ENCODE results near the gene GAGE12F. TPM values are rescaled to one million over a fixed set of nuclear protein-coding genes. Genes with fewer than 3 reads are reported as not detected.

The GAGE12F gene
- total RNA-seq, 2 experiments from 2014 or later = not detected

GRCh38 chrX:49610718-49611310 is 50.2 kb downstream of the GAGE12F start:
- ATAC-seq (no peak), DNase-seq (no peak)
- H3K9me3 Mint-ChIP-seq (ENCODE audit: low read depth) = no peaks in the 10 kb centered on the region
- H3K4me3 Mint-ChIP-seq = no peak overlapping the region
- ChIA-PET POLR2A (no interaction called here), CTCF (no interaction called here)
- intact Hi-C loops (cut with DNase I, micrococcal nuclease) = no loop called here
- no peaks in the 10 kb centered on the region for H3K4me1 Mint-ChIP-seq
- H3K36me3 Mint-ChIP-seq (ENCODE audit: low read depth) = no peaks in the 10 kb centered on the region
- no peaks in the 10 kb centered on the region for H3K27me3 Mint-ChIP-seq
- no peak overlapping the region for H3K27ac Mint-ChIP-seq

Other genes starting within 250 kb of the GAGE12F start
- not detected for gene GAGE12J, start 238.8 kb upstream of the GAGE12F start, total RNA-seq
- not detected for gene GAGE13, start 229.3 kb upstream of the GAGE12F start, total RNA-seq
- gene GAGE12C, start 28.7 kb upstream of the GAGE12F start, total RNA-seq = not detected
- not detected for gene GAGE12D, start 19.1 kb upstream of the GAGE12F start, total RNA-seq
- not detected for gene GAGE12E, start 9.6 kb upstream of the GAGE12F start, total RNA-seq
- gene GAGE12G, start 9.6 kb downstream of the GAGE12F start, total RNA-seq = not detected
- not detected for gene GAGE12H, start 19.1 kb downstream of the GAGE12F start, total RNA-seq
- not detected for gene GAGE2A, start 28.7 kb downstream of the GAGE12F start, total RNA-seq
- not detected for gene GAGE1, start 38.2 kb downstream of the GAGE12F start, total RNA-seq
- not detected for gene PAGE1, start 135.1 kb downstream of the GAGE12F start, total RNA-seq

Data from activated CD4-positive, alpha-beta T cell treated with anti-CD3 and anti-CD28 coated beads for 36 hours (primary cell).